Islet precursor cell (in vitro differentiated cells): ENCODE data around the gene AP2A1.

ENCODE experiments used
- DNase-seq: peaks from one replicate; pipeline ENCODE4 v3.0.0-alpha.2; 2018

AP2A1 gene

GRCh38 chr19:49840736-49841249, 74.0 kb downstream of the AP2A1 start:
- DNase-seq: no peak

GRCh38 chr19:49843265-49843664, 76.5 kb downstream of the AP2A1 start:
- DNase-seq: no peak

DNA sequence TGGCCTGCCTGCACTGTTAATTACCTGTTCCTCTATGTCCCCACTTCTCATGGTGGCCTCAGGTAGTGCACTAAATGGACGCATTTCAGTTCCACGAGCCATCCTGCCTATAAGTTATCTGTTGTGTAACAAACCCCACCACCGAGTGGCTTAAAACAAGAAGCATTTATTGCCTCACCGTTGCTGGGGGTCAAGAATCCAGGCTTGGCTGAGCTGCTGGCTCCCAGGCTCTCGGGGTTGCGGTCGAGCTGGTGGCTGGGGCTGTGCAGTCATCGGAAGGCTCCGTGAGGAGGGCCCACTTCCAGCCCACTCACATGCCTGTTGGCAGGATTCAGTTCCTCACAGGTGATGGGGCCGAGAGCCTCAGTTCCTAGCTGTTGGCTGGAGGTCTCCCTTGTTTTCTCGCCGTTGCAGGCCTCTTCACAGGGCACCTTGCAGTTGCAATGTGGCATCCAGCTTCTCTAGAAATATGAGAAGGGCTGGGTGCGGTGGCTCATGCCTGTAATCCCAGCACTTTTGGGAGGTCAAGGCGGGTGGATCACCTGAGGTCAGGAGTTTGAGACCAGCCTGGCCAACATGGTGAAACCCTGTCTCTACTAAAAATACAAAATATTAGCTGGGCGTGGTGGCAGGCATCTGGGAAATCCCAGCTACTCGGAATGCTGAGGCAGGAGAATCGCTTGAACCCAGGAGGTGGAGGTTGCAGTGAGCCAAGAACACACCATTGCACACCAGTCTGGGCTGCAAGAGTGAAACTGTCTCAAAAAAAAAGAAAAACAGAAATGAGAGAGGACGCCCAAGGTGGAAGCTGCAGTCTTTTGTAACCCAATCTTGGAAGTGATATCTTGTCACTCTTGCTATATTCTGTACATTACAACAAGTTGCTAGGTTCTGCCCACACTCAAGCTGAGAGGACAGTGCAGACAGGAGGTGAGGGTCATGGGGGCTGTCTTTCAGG, 77.6 kb downstream of the AP2A1 start:
- DNase-seq: no peak

- DNase-seq: no peak
These were observed 78.6 kb downstream of the AP2A1 start for GRCh38 chr19:49845414-49845813.

DNA sequence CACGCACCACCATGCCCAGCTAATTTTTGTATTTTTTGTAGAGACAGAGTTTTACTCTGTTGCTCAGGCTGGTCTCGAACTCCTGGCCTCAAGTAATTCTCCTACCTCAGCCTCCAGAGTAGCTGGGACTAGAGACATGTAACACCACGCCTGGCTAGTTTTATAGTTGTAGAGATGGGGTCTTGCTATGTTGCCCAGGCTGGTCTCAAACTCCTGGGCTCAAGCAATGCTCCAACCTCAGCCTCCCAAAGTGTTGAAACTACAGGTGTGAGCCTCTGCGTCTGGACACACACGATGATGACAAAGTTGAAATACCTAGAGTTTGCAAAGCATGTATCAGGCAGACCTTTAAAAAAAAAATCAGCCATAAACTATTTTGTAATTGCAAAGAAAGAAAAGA, 79.6 kb downstream of the AP2A1 start:
- DNase-seq: no peak

- DNase-seq: no peak
These were observed 81.2 kb downstream of the AP2A1 start for GRCh38 chr19:49847731-49848696.

- DNase-seq: no peak
These were observed 82.1 kb downstream of the AP2A1 start for GRCh38 chr19:49848938-49849337.

DNA sequence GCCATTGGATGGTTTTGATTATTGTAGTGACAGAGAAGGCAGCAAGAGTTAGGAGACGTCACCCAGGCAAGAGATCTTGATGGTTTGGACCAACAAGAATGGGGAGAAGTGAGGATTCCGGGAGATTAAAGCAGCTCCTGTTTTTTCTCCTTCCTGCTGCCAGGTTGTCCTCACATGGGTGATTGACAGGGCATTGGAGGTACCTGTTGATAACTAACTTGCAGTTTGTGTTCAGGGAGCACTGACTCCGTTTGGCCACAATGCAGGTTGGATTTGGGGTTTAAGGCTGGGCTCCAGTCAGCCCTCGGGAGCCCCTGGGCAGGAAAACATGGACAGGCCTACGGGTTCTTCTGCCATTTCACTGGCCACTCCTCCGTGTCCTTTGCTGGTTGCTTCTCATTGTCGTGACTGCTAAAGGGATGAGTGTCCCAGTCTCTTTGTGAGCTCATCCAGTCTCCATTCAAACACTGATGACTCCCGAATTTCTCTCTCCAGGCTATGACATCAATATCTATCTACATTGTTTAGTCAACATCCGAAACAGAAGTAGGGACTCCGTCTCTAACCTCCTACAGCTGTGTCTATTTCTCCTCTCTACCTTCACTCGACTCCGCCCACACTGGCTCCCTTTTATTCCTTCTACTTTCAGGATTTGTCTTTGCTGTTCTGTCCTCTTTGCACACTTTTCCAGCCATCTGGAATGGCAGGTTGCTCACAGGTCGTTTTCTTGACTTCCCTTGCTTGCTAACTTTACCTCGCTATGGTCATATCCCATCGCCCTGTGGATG, 82.8 kb downstream of the AP2A1 start:
- no peak for DNase-seq

- DNase-seq: no peak
These were observed 83.4 kb downstream of the AP2A1 start for GRCh38 chr19:49850221-49850486.

DNA sequence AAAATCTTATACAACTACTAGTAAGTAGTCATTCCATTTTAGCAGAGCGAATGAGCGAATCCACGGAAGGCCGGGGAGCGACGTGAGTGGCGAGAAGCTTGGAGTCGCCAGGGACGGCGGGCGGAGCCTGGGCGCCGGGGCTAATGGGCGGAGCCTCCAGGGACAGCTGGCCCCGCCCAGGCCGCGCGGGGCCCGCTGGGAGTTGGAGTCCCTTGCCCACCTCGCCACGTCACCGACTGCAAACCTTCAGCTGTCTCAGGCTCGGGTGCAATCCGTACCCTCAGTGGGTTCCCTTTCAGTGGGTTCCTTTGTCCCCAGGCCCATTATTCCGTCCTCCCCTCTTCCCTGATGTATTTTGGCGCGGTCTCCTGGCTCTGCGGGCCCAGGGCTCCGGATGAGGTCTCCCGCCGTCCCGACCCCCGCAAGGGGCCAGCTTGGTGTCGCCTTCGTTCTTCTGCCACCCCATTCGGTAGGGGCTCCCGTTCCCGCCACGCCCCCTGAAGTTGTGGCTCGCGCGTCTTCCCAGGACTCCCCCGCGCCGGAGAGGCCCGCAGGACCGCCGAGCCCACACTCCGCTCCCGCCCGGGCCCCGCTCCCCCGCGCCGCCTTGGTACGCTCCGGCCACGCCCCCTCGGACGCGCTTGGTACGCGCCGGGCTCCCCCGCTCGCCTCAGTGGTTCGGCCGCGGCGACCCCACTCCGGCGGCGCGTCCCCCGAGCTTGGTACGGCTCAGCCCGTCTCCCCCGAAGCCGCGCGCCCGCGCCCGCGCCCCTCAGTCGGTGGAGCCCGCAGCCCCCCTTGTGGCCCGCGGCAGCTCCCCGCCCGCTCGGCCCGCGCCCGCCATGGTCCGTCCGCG, 83.9 kb downstream of the AP2A1 start, which contains the start of gene PTOV1:
TSS of gene PTOV1 (plus strand) at position 673 of the 856 bp plus-strand sequence.
- DNase-seq: peak; percentile 91

- DNase-seq: peak; percentile 83
These were observed 84.9 kb downstream of the AP2A1 start for GRCh38 chr19:49851456-49852259.

- DNase-seq: no peak
These were observed 85.9 kb downstream of the AP2A1 start for GRCh38 chr19:49852631-49853126.

DNA sequence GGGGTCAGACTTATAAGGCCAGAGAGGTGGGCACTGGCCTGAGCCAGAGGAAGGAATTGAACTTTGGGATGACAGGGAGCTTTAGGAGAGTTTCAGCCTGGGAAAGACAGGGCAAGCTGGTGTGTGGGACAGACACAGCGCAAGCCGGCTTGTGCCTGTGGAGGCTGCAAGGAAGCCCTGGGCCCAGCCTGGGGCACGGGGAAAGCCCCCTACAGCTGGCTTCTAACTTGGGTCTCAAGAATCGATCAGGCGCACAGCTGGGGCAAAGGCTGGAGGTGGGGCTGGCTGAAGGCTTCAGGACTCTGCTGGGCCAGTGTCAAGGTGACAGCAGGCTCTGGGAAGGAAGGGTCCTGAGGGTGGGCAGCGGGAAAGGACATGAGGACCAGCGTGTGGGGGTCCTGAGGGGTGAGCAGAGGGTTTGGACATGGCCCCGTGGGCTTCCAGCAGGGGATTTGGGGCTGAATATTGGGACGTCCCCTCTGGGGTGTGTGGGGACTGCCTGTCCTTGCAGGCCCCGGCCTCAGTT, 87.1 kb downstream of the AP2A1 start:
- DNase-seq: no peak

- DNase-seq: no peak
These were observed 87.8 kb downstream of the AP2A1 start for GRCh38 chr19:49854378-49855263.

- DNase-seq: no peak
These were observed 88.5 kb downstream of the AP2A1 start for GRCh38 chr19:49855277-49855675.

- DNase-seq: no peak
These were observed 89.1 kb downstream of the AP2A1 start for GRCh38 chr19:49855676-49856573.

GRCh38 chr19:49856574-49857021, 89.8 kb downstream of the AP2A1 start:
- DNase-seq: no peak
